MV-4-11 (cell line): ENCODE data around the gene MCHR1.

Experiments
- DNase-seq: peaks from one replicate; lab custom pipeline; 2025; lab: John Stamatoyannopoulos, UW

Gene MCHR1

DNA sequence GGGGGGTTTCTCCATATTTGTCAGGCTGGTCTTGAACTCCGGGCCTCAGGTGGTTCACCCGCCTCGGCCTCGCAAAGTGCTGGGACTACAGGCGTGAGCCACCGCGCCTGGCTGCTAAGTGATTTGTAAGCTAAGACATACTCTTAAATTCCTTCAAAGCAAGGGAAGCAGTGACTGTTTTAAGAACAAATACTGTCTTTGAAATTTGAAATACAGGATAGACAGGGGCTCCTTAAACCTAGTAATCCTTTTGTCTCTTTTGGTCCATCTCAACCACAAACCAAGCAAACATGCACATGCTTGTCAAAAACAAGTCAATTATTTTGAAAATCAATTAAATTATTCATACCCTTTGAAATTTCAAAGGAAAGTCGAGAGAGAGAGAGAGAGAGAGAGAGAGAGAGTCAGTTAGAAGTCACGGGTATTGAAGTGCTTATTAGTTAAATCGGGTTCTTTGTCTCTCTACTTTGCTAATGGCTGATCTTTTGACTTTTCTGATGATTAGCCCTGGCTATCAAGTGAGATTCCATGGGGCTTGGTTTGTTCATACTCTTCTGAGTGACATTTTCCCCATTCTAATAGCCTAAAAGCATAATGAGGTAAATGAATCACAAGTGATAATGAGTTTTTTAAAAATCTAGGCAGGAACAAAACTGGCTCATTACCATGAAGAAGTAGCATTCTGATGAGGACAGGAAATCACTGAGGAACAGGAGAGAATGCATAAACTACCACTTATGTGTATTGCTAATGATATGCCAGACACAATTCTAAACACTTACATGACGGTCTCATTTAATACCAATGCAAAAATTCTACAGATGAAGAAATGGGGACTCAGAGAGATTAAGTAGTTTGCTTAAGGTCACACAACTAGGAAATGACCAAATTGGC, 48.0 kb downstream of the MCHR1 start:
- no peak for DNase-seq

DNA sequence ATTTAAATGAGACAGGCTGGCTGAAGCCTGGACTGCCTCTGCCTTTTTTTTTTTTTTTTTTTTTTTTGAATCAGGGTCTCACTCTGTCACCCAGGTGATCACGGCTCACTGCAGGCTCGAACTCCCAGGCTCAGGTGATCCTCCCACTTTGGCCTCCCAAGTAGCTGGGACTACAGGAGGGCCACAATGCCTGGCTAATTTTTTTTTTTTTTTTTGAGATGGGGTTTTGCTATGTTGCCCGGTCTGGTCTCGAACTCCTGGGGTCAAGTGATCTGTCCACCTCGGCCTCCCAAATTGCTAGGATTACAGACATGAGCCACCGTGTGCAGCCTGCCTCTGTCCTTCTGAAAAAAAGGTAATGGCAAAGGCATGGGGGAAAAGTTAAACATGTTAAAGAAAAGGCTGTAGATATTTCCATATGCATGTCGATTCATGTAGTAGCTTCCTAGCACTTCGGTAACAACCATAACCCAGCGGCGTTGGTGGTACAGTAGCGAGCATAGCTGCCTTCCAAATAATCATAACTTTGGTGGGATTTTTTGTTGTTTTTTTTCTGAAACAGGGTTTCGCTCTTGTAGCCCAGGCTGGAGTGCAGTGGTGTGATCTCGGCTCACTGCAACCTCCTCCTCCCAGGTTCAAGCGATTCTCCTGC, 48.8 kb downstream of the MCHR1 start:
- DNase-seq = no peak

DNA sequence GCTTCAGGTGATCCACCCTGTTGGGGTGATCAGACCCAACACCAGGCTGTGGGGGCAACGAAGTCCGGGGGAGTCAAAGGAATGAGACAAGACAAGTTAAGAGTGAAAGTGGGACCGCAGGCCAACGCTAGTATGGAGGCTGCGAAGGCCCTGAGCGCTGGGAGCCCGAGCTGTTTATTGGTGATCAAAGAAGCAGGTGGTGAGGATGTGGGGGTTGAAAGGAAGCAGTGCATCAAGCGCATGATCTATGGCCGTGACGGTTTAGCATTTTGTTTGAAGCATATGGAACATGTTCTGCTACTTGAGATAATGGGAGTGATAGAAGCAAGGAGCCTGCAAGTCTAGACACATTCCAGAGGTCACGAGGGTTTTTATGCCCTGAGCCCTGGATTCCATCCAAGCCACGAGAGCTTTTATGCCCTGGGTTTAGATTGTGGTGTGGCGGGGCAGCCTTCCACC, 49.5 kb downstream of the MCHR1 start:
- no peak for DNase-seq

DNA sequence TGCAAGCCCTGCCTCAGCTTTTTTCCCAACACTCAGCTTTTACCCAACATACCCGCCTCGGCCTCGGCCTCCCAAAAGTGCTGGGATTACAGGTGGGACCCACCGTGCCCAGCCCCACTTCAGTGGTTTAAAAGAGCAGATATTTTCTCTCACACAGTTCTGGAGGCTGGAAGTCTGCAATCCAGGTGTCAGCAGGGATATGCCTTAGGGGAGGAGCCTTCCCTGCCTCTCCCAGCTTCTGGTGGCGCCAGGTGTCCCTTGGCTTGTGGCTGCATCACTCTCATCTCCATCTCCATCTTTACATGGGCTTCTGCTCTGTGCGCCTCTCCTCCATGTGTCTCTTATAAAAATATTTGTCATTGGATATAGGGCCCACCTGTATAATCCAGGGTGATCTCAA, 50.0 kb downstream of the MCHR1 start:
- no peak for DNase-seq
